WERI-Rb-1 (cell line): Measurements from ENCODE around the gene DMD.
"Not testable (repeated sequence)": the region's sequence is repeated elsewhere in the genome, so short reads cannot be mapped to it uniquely, and the experiment has no call there.

Experiments used
- DNase-seq: peaks from one replicate; pipeline ENCODE4 v3.0.0-alpha.2; 2020
- H3K27ac ChIP-seq: fragments of 250-450 bp; sonication (Bioruptor Pico); 2 replicates; pipeline ENCODE4 v1.5.1; 2020; ENCODE audit warnings: mild to moderate bottlenecking, moderate library complexity
- H3K27me3 ChIP-seq: fragments of 250-450 bp; sonication (Bioruptor Pico); 2 replicates; pipeline ENCODE4 v1.5.1; 2021; ENCODE audit warnings: mild to moderate bottlenecking, low read depth, moderate library complexity; ENCODE audit not compliant: insufficient read depth, severe bottlenecking
- H3K36me3 ChIP-seq: fragments of 250-450 bp; sonication (Bioruptor Pico); 2 replicates; pipeline ENCODE4 v1.5.1; 2020; ENCODE audit warnings: mild to moderate bottlenecking, moderate library complexity
- H3K4me3 ChIP-seq: 2 replicates; pipeline ENCODE4 v1.5.1; 2011; ENCODE audit warnings: low read depth, mild to moderate bottlenecking, control low read depth, low read length
- H3K9me3 ChIP-seq: fragments of 250-450 bp; sonication (Bioruptor Pico); 2 replicates; pipeline ENCODE4 v1.5.1; 2021; ENCODE audit warnings: mild to moderate bottlenecking, moderate library complexity; ENCODE audit not compliant: severe bottlenecking
- CTCF ChIP-seq: IDR thresholded peaks from 2 replicates; pipeline ENCODE4 v1.5.1; 2011; ENCODE audit warnings: low read depth, mild to moderate bottlenecking, control low read depth, inconsistent platforms, low read length

The DMD gene

GRCh38 chrX:33106737-33107136 lies 104.6 kb downstream of the DMD start:
- H3K36me3 ChIP-seq = no peaks in the 10 kb centered on the region
- no peak overlapping the region for H3K27ac ChIP-seq
- no peak for TF ChIP-seq CTCF
- no peaks in the 10 kb centered on the region for H3K9me3 ChIP-seq
- no peaks in the 10 kb centered on the region for H3K27me3 ChIP-seq
- no peak overlapping the region for H3K4me3 ChIP-seq
- no peak for DNase-seq

- Histone ChIP-seq H3K27me3 (peaks cover 3% of the 10 kb centered on the region), H3K9me3 (no peaks in the 10 kb centered on the region), H3K36me3 (no peaks in the 10 kb centered on the region), H3K4me3 (no peak overlapping the region), H3K27ac (no peak overlapping the region)
- DNase-seq = no peak
- TF ChIP-seq CTCF = no peak
These were observed 116.3 kb downstream of the DMD start for GRCh38 chrX:33095079-33095478.

GRCh38 chrX:33087411-33087810 lies 123.9 kb downstream of the DMD start:
- DNase-seq = no peak
- Histone ChIP-seq H3K9me3 (no peaks in the 10 kb centered on the region), H3K4me3 (no peak overlapping the region), H3K27ac (no peak overlapping the region), H3K36me3 (no peaks in the 10 kb centered on the region), H3K27me3 (no peaks in the 10 kb centered on the region)
- TF ChIP-seq CTCF = no peak

- no peak for TF ChIP-seq CTCF
- no peak overlapping the region for H3K4me3 ChIP-seq
- no peaks in the 10 kb centered on the region for H3K9me3 ChIP-seq
- H3K27me3 ChIP-seq = no peaks in the 10 kb centered on the region
- H3K36me3 ChIP-seq = no peaks in the 10 kb centered on the region
- no peak for DNase-seq
- no peak overlapping the region for H3K27ac ChIP-seq
These were observed 124.5 kb downstream of the DMD start for GRCh38 chrX:33086886-33087285.

- peaks cover 8% of the 10 kb centered on the region for H3K27me3 ChIP-seq
- no peak for TF ChIP-seq CTCF
- DNase-seq = no peak
- H3K27ac ChIP-seq = no peak overlapping the region
- H3K36me3 ChIP-seq = no peaks in the 10 kb centered on the region
- H3K4me3 ChIP-seq = no peak overlapping the region
- no peaks in the 10 kb centered on the region for H3K9me3 ChIP-seq
These were observed 129.0 kb downstream of the DMD start for GRCh38 chrX:33082371-33082770.

- H3K4me3 ChIP-seq = no peak overlapping the region
- H3K36me3 ChIP-seq = no peaks in the 10 kb centered on the region
- H3K27me3 ChIP-seq = peaks cover 8% of the 10 kb centered on the region
- no peak for TF ChIP-seq CTCF
- no peak for DNase-seq
- H3K9me3 ChIP-seq = no peaks in the 10 kb centered on the region
- no peak overlapping the region for H3K27ac ChIP-seq
These were observed 133.1 kb downstream of the DMD start for GRCh38 chrX:33078273-33078672.

GRCh38 chrX:33073660-33074059 lies 137.7 kb downstream of the DMD start:
- H3K9me3 ChIP-seq, H3K27ac ChIP-seq, DNase-seq, H3K4me3 ChIP-seq, H3K27me3 ChIP-seq, H3K36me3 ChIP-seq: not testable (repeated sequence)
